ENCODE data around the gene CUX1.
"Not testable (repeated sequence)": the region's sequence is repeated elsewhere in the genome, so short reads cannot be mapped to it uniquely, and the experiment has no call there.

CUX1 gene

DNA sequence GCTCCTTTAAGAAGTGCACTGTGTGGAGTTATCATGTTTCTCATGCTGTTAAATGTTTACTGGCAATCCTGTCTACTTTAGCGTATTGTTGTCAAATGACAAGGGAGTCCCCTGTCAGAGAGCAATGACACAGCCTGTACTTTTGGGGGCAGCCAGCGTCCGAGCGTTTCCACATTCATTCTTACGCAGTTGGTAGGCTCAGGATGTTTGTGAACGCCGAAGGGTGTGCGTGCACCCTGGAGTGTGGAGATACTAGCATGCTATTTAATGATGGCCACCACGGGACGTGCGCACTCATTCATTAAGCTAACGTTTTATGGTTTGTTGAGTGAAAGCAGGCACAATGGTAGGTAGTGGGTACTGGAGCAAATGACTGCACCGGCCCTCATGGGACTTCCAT lies 48.0 kb downstream of the CUX1 start:
- no peak overlapping the region for H3K27ac ChIP-seq (ENCODE audit: low read depth, low read length)
- no peaks in the 10 kb centered on the region for H3K27me3 ChIP-seq (ENCODE audit: insufficient read depth, low read length)
- no peaks in the 10 kb centered on the region for H3K36me3 ChIP-seq (ENCODE audit: insufficient read depth, low read length)
- H3K4me3 ChIP-seq (ENCODE audit: low read depth, low read length): no peak overlapping the region
- H2AFZ ChIP-seq (ENCODE audit: low read length, unreplicated experiment): no peak overlapping the region
- peaks cover 8% of the 10 kb centered on the region for H3K4me1 ChIP-seq (ENCODE audit: control insufficient read depth, insufficient read depth, low read length, unreplicated experiment)
- H3K79me2 ChIP-seq (ENCODE audit: control insufficient read depth, insufficient read depth, low read length, unreplicated experiment): peaks cover 39% of the 10 kb centered on the region

DNA sequence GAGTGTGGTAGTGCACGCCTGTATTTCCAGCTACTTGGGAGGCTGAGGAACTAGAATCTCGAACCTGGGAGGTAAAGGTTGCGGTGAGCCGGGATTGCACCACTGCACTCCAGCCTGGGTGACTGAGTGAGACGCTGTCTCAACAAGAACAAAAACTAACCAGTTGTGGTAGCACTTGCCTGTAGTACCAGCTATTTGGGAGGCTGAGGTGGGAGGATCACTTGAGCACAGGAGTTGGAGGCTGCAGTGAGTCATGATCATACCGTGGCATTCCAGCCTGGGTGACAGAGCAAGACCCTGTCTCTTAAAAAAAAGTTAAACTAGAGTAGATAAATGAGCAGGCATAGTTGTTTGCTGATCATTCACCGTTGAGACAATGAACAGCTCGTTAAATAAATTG lies 48.9 kb downstream of the CUX1 start:
- H3K79me2 ChIP-seq (ENCODE audit: control insufficient read depth, insufficient read depth, low read length, unreplicated experiment): peaks cover 33% of the 10 kb centered on the region
- no peaks in the 10 kb centered on the region for H3K36me3 ChIP-seq (ENCODE audit: insufficient read depth, low read length)
- H2AFZ ChIP-seq (ENCODE audit: low read length, unreplicated experiment): no peak overlapping the region
- peaks cover 8% of the 10 kb centered on the region for H3K4me1 ChIP-seq (ENCODE audit: control insufficient read depth, insufficient read depth, low read length, unreplicated experiment)
- no peaks in the 10 kb centered on the region for H3K27me3 ChIP-seq (ENCODE audit: insufficient read depth, low read length)
- H3K4me3 ChIP-seq (ENCODE audit: low read depth, low read length): no peak overlapping the region
- H3K27ac ChIP-seq (ENCODE audit: low read depth, low read length): no peak overlapping the region

DNA sequence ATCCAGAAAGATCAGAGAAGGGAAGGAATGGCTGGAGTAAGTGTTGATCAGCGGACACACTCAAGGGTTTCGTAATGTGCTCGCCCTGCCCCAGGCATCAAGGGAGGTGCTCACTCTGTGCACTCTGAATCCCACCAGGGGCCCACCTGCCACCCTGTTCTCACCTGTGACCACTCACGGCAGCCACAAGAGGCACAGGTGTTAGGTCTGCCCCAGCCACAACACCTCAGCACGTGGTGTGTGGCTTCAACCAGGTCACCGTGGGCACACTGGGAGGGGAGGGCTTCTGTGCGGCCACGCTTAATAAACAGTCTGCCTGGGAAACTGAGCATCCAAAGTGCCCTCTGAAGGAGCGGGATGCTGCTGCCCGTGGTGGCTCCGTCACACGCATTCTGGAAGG lies 49.8 kb downstream of the CUX1 start:
- Histone ChIP-seq H3K4me3 (ENCODE audit: low read depth, low read length) (no peak overlapping the region), H3K27ac (ENCODE audit: low read depth, low read length) (no peak overlapping the region), H3K36me3 (ENCODE audit: insufficient read depth, low read length) (no peaks in the 10 kb centered on the region), H3K79me2 (ENCODE audit: control insufficient read depth, insufficient read depth, low read length, unreplicated experiment) (peaks cover 28% of the 10 kb centered on the region), H3K4me1 (ENCODE audit: control insufficient read depth, insufficient read depth, low read length, unreplicated experiment) (peaks cover 8% of the 10 kb centered on the region), H3K27me3 (ENCODE audit: insufficient read depth, low read length) (no peaks in the 10 kb centered on the region), H2AFZ (ENCODE audit: low read length, unreplicated experiment) (no peak overlapping the region)

DNA sequence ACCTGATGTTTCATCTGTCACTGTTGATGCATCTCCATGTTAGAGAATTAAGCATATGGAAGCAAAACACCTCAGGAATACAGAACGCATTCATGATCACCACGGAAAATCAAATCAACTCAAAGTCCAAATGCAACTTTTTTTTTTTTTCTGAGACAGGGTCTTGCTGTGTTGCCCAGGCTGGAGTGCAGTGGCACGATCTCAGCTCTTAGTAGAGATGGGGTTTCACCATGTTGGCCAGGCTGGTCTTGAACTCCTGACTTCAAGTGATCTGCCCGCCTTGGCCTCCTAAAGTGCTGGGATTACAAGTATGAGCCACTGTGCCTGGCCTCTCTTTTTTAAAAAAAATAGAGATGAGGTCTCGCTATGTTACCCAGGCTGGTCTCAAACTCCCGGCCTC lies 50.3 kb downstream of the CUX1 start:
- not testable (repeated sequence) for H3K4me1 ChIP-seq (ENCODE audit: control insufficient read depth, insufficient read depth, low read length, unreplicated experiment); H3K36me3 ChIP-seq (ENCODE audit: insufficient read depth, low read length); H3K27me3 ChIP-seq (ENCODE audit: insufficient read depth, low read length); H2AFZ ChIP-seq (ENCODE audit: low read length, unreplicated experiment); H3K27ac ChIP-seq (ENCODE audit: low read depth, low read length); H3K4me3 ChIP-seq (ENCODE audit: low read depth, low read length)
- peaks cover 24% of the 10 kb centered on the region for H3K79me2 ChIP-seq (ENCODE audit: control insufficient read depth, insufficient read depth, low read length, unreplicated experiment)

DNA sequence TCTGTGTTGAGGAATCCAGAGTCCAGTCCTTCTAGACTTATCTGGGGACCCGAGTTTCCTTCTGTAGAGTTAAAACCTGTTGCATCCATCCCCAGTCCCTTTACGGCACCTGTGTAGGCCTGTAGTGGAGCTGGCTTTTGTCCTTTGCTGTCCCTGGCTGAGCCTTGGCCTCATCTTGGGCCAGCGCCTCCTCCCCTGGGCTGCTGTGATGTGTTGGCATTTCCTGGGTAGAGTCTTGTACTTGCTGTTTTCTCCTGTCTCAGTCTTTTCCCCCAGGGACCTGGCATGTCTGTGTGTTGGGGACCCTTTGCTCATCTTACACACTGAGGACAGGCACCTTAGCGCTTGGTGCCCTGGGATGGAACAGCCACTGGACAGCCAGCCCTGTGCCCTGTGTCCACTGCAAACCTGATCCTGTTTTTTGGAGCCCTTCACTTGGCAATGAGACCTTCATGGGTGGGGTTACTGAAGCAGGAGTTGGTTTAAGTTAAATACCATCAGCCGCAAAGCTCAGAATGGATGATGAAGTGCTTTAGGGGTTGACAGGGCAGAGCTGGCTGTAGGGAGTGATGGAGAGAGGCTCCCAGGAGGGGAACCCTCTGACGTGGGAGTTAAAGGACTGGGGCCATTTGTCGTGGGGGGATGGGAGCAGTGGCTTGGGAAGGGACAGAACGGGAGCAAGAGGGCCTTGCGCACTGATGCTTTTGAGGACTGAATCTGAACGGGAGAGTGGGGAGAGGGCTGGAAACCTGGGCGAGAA lies 50.9 kb downstream of the CUX1 start:
- Histone ChIP-seq H3K27me3 (ENCODE audit: insufficient read depth, low read length) (no peaks in the 10 kb centered on the region), H2AFZ (ENCODE audit: low read length, unreplicated experiment) (no peak overlapping the region), H3K4me1 (ENCODE audit: control insufficient read depth, insufficient read depth, low read length, unreplicated experiment) (peaks cover 8% of the 10 kb centered on the region), H3K4me3 (ENCODE audit: low read depth, low read length) (no peak overlapping the region), H3K79me2 (ENCODE audit: control insufficient read depth, insufficient read depth, low read length, unreplicated experiment) (peaks cover 24% of the 10 kb centered on the region), H3K36me3 (ENCODE audit: insufficient read depth, low read length) (no peaks in the 10 kb centered on the region), H3K27ac (ENCODE audit: low read depth, low read length) (no peak overlapping the region)

DNA sequence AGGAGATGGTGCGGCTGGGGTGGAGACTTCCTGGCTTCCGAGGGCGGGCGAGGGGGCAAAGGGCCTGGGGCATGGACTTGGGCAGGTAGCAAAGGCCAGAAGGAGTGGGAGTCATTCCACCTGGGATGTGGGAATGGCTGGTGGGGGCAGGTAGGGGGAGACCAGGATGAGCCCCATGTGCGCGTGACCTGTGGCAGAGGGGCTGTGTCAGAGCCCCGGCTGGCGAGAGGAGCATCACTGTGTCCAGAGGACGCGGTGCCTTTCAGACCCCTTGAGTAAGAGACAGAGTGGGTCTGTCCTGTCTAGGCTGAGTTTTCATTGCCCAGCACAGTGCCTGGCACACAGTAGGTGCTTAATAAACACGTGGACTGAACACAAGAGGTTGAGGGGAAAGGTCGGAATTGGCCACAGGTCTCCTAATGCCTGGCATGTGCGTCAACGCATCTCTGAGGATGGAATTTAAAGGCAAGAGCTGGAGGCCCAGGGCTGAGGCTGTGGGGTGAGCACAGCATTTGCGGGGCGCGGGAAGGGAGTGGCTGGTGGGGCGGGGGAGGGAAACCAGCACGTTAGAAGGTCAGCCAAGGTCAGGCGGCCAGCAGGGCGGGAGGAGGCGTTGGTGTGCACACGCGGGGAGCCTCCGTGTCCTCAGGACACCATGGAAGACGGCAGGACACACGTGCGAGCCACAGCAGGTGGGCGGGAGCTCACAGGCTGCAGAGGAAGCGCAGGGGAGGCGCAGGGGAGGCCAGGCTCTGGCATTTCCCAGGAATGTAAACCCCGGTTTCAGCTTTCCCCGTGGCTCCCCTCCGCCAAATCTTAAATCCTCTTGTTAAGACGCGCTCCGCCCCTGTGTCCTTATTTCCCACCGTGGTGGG lies 51.8 kb downstream of the CUX1 start:
- peaks cover 14% of the 10 kb centered on the region for H3K4me1 ChIP-seq (ENCODE audit: control insufficient read depth, insufficient read depth, low read length, unreplicated experiment)
- peaks cover 24% of the 10 kb centered on the region for H3K79me2 ChIP-seq (ENCODE audit: control insufficient read depth, insufficient read depth, low read length, unreplicated experiment)
- no peak overlapping the region for H3K4me3 ChIP-seq (ENCODE audit: low read depth, low read length)
- H3K36me3 ChIP-seq (ENCODE audit: insufficient read depth, low read length): no peaks in the 10 kb centered on the region
- H3K27me3 ChIP-seq (ENCODE audit: insufficient read depth, low read length): no peaks in the 10 kb centered on the region
- no peak overlapping the region for H3K27ac ChIP-seq (ENCODE audit: low read depth, low read length)
- no peak overlapping the region for H2AFZ ChIP-seq (ENCODE audit: low read length, unreplicated experiment)

DNA sequence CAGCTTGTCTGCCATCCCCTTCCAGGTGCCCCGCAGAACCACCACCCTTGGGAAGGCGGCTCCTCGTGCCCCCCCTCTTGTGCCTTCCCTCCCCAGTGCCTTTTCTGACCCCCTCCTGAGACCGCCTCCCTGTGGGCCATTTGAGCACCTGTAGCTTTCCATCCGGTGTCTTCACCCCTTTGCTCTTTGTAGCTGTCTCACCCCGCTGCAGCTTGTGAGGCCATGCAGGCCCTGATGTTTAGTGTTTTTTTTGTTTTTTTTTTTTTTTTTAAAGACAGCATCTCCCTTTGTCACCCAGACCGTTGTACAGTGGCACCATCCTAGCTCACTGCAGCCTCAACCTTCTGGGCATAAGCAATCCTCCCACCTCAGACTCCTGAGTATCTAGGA lies 52.5 kb downstream of the CUX1 start:
- peaks cover 16% of the 10 kb centered on the region for H3K4me1 ChIP-seq (ENCODE audit: control insufficient read depth, insufficient read depth, low read length, unreplicated experiment)
- peaks cover 29% of the 10 kb centered on the region for H3K79me2 ChIP-seq (ENCODE audit: control insufficient read depth, insufficient read depth, low read length, unreplicated experiment)
- no peaks in the 10 kb centered on the region for H3K36me3 ChIP-seq (ENCODE audit: insufficient read depth, low read length)
- H3K4me3 ChIP-seq (ENCODE audit: low read depth, low read length): no peak overlapping the region
- H3K27me3 ChIP-seq (ENCODE audit: insufficient read depth, low read length): no peaks in the 10 kb centered on the region
- H2AFZ ChIP-seq (ENCODE audit: low read length, unreplicated experiment): no peak overlapping the region
- H3K27ac ChIP-seq (ENCODE audit: low read depth, low read length): no peak overlapping the region

DNA sequence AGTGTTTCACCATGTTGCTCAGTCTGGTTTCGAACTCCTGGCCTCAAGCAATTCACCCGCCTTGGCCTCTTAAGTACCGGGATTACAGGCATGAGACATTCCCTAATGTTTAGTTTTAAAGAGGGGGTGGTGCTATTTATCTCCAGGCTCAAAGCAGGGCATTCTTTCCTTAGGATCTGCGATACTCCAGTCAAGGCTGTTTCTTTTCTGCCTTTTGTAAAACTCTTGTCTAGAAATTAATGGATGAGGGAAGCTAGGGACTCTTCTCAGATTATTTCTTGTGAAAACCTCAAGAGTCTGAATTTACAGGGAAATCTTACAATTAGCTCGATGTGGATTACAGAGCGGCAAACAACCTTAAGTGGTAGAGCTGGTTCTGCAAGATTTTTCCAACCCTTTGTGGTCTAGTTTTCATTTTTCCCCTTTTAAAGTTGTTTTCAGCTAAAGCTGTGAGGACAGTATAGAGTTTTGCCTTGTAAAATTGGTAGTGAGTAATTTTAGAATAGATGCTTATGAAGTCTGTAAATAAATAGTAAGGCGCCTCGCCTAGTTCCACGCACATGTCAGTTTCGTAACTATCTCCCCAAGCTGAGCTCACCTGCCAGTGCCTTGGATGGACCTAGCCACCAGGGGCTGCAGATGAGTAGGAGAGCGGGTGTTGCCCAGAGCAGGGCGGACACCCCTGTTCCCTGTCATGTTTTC lies 53.1 kb downstream of the CUX1 start:
- no peak overlapping the region for H2AFZ ChIP-seq (ENCODE audit: low read length, unreplicated experiment)
- no peak overlapping the region for H3K4me3 ChIP-seq (ENCODE audit: low read depth, low read length)
- H3K79me2 ChIP-seq (ENCODE audit: control insufficient read depth, insufficient read depth, low read length, unreplicated experiment): peaks cover 30% of the 10 kb centered on the region
- no peaks in the 10 kb centered on the region for H3K36me3 ChIP-seq (ENCODE audit: insufficient read depth, low read length)
- no peaks in the 10 kb centered on the region for H3K27me3 ChIP-seq (ENCODE audit: insufficient read depth, low read length)
- H3K27ac ChIP-seq (ENCODE audit: low read depth, low read length): no peak overlapping the region
- peaks cover 16% of the 10 kb centered on the region for H3K4me1 ChIP-seq (ENCODE audit: control insufficient read depth, insufficient read depth, low read length, unreplicated experiment)

DNA sequence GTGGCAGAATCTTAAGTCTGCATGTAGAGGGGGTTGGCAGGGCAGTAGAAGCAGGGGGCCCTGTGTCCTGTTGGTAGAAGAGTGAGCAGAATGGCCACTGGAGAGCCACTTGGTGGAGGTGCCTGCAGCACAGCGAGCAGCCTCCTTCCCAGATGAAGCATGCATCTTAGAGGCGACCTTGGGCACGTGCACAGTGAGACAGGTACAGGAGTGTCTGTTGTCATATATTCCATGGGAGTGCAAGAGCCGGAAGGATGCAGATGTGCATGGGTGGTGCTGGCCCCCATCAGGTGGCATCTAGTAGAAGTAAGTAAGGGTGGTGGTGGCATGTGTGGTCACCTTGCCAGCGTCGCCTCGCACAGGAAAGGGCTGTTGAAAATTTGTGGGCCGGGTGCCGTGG lies 53.9 kb downstream of the CUX1 start:
- Histone ChIP-seq H3K27ac (ENCODE audit: low read depth, low read length) (no peak overlapping the region), H3K4me1 (ENCODE audit: control insufficient read depth, insufficient read depth, low read length, unreplicated experiment) (peaks cover 16% of the 10 kb centered on the region), H3K36me3 (ENCODE audit: insufficient read depth, low read length) (no peaks in the 10 kb centered on the region), H3K27me3 (ENCODE audit: insufficient read depth, low read length) (no peaks in the 10 kb centered on the region), H2AFZ (ENCODE audit: low read length, unreplicated experiment) (no peak overlapping the region), H3K4me3 (ENCODE audit: low read depth, low read length) (no peak overlapping the region), H3K79me2 (ENCODE audit: control insufficient read depth, insufficient read depth, low read length, unreplicated experiment) (peaks cover 28% of the 10 kb centered on the region)

DNA sequence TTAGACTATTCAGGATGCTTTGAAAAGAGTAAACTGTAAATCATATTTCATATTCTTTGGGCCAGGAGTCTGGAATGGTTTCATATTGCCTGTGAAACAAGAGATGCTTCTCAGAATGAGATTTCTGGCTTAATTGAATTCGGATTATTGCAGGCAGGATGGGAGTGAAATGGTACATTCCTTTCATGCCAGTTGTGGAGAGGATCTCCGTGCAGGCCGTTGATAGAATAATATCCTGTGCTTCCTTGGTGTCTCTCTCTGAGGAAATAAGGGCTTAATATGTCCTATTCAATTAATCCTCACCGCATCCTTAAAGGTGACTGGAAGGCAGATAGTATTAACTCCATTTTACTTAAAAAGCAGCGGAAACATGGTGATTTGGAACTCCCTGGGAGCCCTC lies 56.6 kb downstream of the CUX1 start:
- Histone ChIP-seq H3K4me3 (ENCODE audit: low read depth, low read length) (no peak overlapping the region), H2AFZ (ENCODE audit: low read length, unreplicated experiment) (no peak overlapping the region), H3K27ac (ENCODE audit: low read depth, low read length) (no peak overlapping the region), H3K4me1 (ENCODE audit: control insufficient read depth, insufficient read depth, low read length, unreplicated experiment) (peaks cover 11% of the 10 kb centered on the region), H3K27me3 (ENCODE audit: insufficient read depth, low read length) (no peaks in the 10 kb centered on the region), H3K36me3 (ENCODE audit: insufficient read depth, low read length) (no peaks in the 10 kb centered on the region), H3K79me2 (ENCODE audit: control insufficient read depth, insufficient read depth, low read length, unreplicated experiment) (peaks cover 11% of the 10 kb centered on the region)
